LNCaP clone FGC (cell line): Measurements from ENCODE around the gene CSNK1G1.
"Not testable (repeated sequence)": the region's sequence is repeated elsewhere in the genome, so short reads cannot be mapped to it uniquely, and the experiment has no call there.

Experiments used
- DNase-seq: peaks from one replicate; pipeline ENCODE4 v3.0.0-alpha.2; 2011; ENCODE audit warnings: low read depth
- H3K4me3 ChIP-seq: 2 replicates; pipeline ENCODE4 v1.5.1; 2011; ENCODE audit warnings: mild to moderate bottlenecking, low read depth, low read length, control low read depth
- TF ChIP-seq, protein P1 (sequence below): IDR thresholded peaks from 2 replicates; pipeline ENCODE4 v1.5.1; 2012; ENCODE audit warnings: mild to moderate bottlenecking; ENCODE audit not compliant: control insufficient read depth, insufficient read depth; ENCODE audit errors: extremely low read depth

The CSNK1G1 gene

GRCh38 chr15:64355944-64356709, at the start of gene CSNK1G1:
Gene CSNK1G1, minus strand, starts transcription at chr15:64356173. Its CDS starts 55,674 bp downstream, at chr15:64300499.
- peak; percentile 91 for DNase-seq
- TF ChIP-seq, protein P1, sequence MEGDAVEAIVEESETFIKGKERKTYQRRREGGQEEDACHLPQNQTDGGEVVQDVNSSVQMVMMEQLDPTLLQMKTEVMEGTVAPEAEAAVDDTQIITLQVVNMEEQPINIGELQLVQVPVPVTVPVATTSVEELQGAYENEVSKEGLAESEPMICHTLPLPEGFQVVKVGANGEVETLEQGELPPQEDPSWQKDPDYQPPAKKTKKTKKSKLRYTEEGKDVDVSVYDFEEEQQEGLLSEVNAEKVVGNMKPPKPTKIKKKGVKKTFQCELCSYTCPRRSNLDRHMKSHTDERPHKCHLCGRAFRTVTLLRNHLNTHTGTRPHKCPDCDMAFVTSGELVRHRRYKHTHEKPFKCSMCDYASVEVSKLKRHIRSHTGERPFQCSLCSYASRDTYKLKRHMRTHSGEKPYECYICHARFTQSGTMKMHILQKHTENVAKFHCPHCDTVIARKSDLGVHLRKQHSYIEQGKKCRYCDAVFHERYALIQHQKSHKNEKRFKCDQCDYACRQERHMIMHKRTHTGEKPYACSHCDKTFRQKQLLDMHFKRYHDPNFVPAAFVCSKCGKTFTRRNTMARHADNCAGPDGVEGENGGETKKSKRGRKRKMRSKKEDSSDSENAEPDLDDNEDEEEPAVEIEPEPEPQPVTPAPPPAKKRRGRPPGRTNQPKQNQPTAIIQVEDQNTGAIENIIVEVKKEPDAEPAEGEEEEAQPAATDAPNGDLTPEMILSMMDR = peak; percentile 51

DNA sequence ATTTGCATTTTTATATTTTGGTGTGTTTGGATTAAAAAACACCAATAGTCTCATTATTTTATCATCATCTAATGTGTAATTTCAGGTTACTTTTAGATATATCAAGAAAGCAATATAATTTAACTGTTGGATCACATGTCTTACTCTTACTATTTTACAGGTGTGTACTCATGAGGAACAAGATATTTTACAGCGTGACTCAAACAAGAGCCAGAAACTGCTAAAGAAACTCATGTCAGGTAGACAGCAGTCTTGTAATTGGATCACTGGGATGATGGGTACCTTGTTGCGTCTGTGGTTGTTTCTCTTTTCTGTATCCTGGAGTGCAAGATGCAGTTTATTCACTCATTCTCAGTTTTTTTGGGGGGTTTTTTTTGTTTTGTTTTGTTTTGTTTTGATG, 44.6 kb upstream of the CSNK1G1 start:
- peak; percentile 80 for DNase-seq
- TF ChIP-seq, protein P1 = no peak
- no peak overlapping the region for H3K4me3 ChIP-seq

More at GRCh38 chr15:64355944-64356709, at the start of gene CSNK1G1:
- H3K4me3 ChIP-seq = peak within 1 kb of the TSS; percentile 93

- TF ChIP-seq, protein P1 = no peak
- DNase-seq = no peak
- no peak overlapping the region for H3K4me3 ChIP-seq
These were observed 42.6 kb upstream of the CSNK1G1 start for GRCh38 chr15:64398575-64398974.

GRCh38 chr15:64396789-64397188, 40.8 kb upstream of the CSNK1G1 start:
- DNase-seq = no peak
- no peak overlapping the region for H3K4me3 ChIP-seq
- TF ChIP-seq, protein P1 = no peak

DNA sequence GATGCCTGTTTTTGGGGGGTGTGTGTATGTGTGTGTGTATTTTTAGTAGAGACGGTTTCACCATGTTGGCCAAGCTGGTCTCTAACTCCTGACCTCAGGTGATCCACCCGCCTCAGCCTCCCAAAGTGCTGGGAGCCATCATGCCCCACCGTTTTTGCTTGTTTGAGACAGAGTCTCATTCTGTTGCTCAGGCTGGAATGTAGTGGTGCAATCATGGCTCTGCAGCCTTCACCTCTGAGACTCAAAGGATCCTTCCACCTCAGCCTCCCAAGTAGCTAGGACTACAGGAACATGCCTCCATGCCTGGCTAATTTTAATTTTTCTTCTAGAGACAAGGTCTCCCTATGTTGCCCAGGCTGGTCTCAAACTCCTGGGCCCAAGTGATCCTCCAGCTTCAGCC, 36.5 kb upstream of the CSNK1G1 start:
- not testable (repeated sequence) for H3K4me3 ChIP-seq, DNase-seq

DNA sequence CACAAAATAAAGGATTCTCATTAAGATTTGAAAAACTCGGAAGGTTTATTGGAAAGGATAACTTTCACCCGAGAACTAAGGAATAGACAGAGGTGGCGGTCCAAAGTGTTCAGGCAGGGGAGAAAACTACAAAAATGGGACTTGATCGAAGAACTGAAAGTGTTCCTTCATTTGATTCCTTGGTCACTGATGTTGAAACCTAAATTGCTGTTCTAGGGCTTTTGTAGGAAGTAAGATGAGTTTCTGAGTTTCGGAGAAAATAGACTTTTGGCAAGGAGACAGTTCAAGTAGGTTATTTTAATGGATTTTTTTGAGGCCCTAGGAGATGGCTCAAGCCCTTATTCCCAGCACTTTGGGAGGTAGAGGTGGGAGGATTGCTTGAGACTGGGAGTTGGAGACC, 33.1 kb upstream of the CSNK1G1 start:
- DNase-seq = no peak
- H3K4me3 ChIP-seq = no peak overlapping the region; the same call in 1 of the 2 replicates
- TF ChIP-seq, protein P1 = no peak

- peak; percentile 97 for DNase-seq
These were observed 31.7 kb upstream of the CSNK1G1 start, which contains the start of gene TRIP4 for GRCh38 chr15:64387562-64388168. Gene TRIP4, plus strand, starts transcription at chr15:64387836. Its CDS starts 28 bp downstream, at chr15:64387864.

More at GRCh38 chr15:64387562-64388168, 31.7 kb upstream of the CSNK1G1 start, which contains the start of gene TRIP4:
- peak within 1 kb of the TSS; percentile 97 for H3K4me3 ChIP-seq
- TF ChIP-seq, protein P1 = peak; percentile 23; the same call in 1 of the 2 replicates
